Parathyroid adenoma (tissue), 2 donors: ENCODE data around the gene CIB2.
"Not testable (repeated sequence)": the region's sequence is repeated elsewhere in the genome, so short reads cannot be mapped to it uniquely, and the experiment has no call there.

Experiments
- H2AFZ ChIP-seq: fragments of 300-600 bp; sonication (generic); one replicate; pipeline ENCODE4 v1.7.0; 2017; ENCODE audit warnings: antibody characterized with exemption, mild to moderate bottlenecking
- H3K27ac ChIP-seq: fragments of 300-600 bp; sonication (generic); one replicate; pipeline ENCODE4 v1.7.0; 2017
- H3K27me3 ChIP-seq: fragments of 300-600 bp; sonication (generic); one replicate; pipeline ENCODE4 v1.7.0; 2017; ENCODE audit warnings: low read length; ENCODE audit not compliant: control insufficient read depth, insufficient read depth
- H3K36me3 ChIP-seq: fragments of 300-600 bp; sonication (generic); one replicate; pipeline ENCODE4 v1.7.0; 2017; ENCODE audit warnings: low read length; ENCODE audit not compliant: control insufficient read depth, insufficient read depth
- H3K4me1 ChIP-seq: fragments of 300-600 bp; sonication (generic); one replicate; pipeline ENCODE4 v1.7.0; 2017; ENCODE audit warnings: control low read depth
- H3K4me2 ChIP-seq: fragments of 300-600 bp; sonication (generic); one replicate; pipeline ENCODE4 v1.7.0; 2017; ENCODE audit warnings: low read length
- H3K4me3 ChIP-seq: fragments of 300-600 bp; sonication (generic); one replicate; pipeline ENCODE4 v1.7.0; 2017; ENCODE audit warnings: low read depth, low read length
- H3K79me2 ChIP-seq: fragments of 300-600 bp; sonication (generic); one replicate; pipeline ENCODE4 v1.7.0; 2017; ENCODE audit warnings: control low read depth
- H3K9ac ChIP-seq: fragments of 300-600 bp; sonication (generic); one replicate; pipeline ENCODE4 v1.7.0; 2017; ENCODE audit warnings: mild to moderate bottlenecking
- H3K9me3 ChIP-seq: fragments of 300-600 bp; sonication (generic); one replicate; pipeline ENCODE4 v1.7.0; 2017; ENCODE audit warnings: low read length; ENCODE audit not compliant: control insufficient read depth
- TF ChIP-seq, protein P1 (sequence below): fragments of 300-600 bp; sonication (generic); IDR thresholded peaks from one replicate; pipeline ENCODE4 v1.7.0; 2017; ENCODE audit warnings: antibody characterized with exemption, mild to moderate bottlenecking
- donor health status: primary hyperparathyroidism.

CIB2 gene

DNA sequence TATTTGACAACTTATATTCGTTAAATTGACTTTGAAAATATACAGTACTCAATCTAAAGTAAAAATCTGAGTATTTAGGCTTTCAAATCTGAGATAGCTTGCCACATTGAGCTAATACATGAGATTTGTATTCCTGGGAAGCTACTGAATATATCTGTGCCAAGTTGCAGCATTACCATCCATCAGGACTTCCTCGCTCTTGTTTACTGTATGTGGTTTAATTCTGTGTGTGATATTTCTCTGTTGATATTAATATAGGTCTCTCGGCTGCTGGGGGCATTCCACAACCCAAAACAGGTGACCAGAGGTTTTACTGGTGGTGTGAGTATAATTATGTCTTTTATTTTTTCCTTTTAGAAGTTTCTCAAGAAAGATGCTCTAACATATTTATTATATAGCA is 23.7 kb upstream of the CIB2 start:
- Histone ChIP-seq H3K4me3 (no peak overlapping the region), H3K9me3 (no peaks in the 10 kb centered on the region), H3K36me3 (no peaks in the 10 kb centered on the region), H3K79me2 (peaks cover 12% of the 10 kb centered on the region), H2AFZ (no peak overlapping the region), H3K4me1 (no peaks in the 10 kb centered on the region), H3K27ac (no peak overlapping the region), H3K9ac (no peak overlapping the region), H3K4me2 (no peak overlapping the region), H3K27me3 (no peaks in the 10 kb centered on the region)
- TF ChIP-seq, protein P1, sequence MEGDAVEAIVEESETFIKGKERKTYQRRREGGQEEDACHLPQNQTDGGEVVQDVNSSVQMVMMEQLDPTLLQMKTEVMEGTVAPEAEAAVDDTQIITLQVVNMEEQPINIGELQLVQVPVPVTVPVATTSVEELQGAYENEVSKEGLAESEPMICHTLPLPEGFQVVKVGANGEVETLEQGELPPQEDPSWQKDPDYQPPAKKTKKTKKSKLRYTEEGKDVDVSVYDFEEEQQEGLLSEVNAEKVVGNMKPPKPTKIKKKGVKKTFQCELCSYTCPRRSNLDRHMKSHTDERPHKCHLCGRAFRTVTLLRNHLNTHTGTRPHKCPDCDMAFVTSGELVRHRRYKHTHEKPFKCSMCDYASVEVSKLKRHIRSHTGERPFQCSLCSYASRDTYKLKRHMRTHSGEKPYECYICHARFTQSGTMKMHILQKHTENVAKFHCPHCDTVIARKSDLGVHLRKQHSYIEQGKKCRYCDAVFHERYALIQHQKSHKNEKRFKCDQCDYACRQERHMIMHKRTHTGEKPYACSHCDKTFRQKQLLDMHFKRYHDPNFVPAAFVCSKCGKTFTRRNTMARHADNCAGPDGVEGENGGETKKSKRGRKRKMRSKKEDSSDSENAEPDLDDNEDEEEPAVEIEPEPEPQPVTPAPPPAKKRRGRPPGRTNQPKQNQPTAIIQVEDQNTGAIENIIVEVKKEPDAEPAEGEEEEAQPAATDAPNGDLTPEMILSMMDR, result no peak

DNA sequence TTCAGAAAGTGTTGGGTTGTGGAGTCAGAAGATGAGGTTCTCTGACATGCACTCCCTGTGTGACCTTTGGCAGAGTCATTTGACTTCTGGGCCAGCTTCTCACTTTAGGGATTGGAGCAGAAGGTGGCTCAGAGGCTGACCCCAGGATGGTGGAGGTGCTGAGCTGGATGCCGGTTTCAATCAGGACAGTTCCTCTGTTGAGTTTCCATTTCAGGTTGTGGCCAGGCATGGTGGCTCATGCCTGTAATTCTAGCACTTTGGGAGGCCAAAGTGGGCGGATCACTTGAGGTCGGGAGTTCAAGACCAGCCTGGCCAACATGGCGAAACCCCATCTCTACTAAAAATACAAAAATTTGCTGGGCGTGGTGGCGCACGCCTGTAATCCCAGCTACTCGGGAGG is 19.8 kb upstream of the CIB2 start:
- H3K4me1 ChIP-seq, H3K27me3 ChIP-seq, H2AFZ ChIP-seq, H3K36me3 ChIP-seq, H3K9ac ChIP-seq, H3K27ac ChIP-seq, H3K9me3 ChIP-seq: not testable (repeated sequence)
- H3K4me2 ChIP-seq, result peak overlapping the region; percentile 98
- H3K4me3 ChIP-seq, result peak overlapping the region; percentile 66
- H3K79me2 ChIP-seq, result peaks cover 12% of the 10 kb centered on the region

DNA sequence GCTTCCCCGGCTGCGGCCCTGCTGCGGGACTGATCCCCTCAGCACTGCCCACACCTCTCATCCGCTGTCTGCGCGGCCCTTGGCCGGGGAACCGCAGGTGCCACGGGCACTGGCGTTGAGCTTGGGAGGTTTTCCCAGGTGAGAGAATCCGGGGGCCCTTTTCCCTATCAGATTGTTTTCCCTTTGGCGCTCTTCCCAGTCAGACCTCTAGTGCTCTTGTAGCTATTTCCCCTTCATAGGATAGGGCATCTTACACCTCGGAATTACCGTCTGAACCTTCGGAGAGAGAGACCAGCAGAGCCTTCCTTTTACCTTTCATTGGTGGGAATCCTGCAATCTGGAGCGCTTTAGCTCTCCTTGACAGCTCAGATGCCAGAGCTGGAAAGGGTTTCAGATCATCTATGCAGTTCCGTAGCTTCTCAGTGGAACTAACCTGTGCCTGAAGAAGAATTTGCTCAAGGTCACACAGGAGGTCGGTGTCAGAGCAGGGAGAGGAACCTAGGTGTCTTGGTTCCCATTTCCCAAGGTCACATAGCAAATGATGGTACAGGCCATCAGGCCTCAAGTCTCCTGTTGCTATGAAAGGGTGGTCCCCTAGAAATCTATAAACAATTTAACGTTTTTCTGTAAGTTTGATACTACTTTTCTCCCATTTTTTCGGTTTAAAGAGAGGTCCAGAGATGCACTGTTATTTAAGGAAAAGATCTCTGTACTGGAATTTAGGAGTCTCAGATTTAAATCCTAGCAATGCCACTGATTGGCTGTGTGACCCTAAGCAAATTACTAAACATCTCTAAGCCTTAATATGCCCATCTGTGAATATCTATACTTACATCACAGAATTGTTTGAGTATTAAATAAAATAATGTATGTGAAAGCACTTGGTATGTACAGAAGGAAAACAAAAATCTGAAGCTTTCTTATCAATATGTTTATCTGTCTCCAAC is 18.8 kb upstream of the CIB2 start:
- Histone ChIP-seq H3K79me2 (peaks cover 12% of the 10 kb centered on the region), H3K4me2 (peak overlapping the region; percentile 98), H3K4me1 (no peaks in the 10 kb centered on the region), H2AFZ (peak overlapping the region; percentile 71), H3K9ac (no peak overlapping the region), H3K27me3 (no peaks in the 10 kb centered on the region), H3K9me3 (no peaks in the 10 kb centered on the region), H3K4me3 (peak overlapping the region; percentile 66), H3K36me3 (no peaks in the 10 kb centered on the region), H3K27ac (peak overlapping the region; percentile 75)
- TF ChIP-seq, protein P1, result no peak

DNA sequence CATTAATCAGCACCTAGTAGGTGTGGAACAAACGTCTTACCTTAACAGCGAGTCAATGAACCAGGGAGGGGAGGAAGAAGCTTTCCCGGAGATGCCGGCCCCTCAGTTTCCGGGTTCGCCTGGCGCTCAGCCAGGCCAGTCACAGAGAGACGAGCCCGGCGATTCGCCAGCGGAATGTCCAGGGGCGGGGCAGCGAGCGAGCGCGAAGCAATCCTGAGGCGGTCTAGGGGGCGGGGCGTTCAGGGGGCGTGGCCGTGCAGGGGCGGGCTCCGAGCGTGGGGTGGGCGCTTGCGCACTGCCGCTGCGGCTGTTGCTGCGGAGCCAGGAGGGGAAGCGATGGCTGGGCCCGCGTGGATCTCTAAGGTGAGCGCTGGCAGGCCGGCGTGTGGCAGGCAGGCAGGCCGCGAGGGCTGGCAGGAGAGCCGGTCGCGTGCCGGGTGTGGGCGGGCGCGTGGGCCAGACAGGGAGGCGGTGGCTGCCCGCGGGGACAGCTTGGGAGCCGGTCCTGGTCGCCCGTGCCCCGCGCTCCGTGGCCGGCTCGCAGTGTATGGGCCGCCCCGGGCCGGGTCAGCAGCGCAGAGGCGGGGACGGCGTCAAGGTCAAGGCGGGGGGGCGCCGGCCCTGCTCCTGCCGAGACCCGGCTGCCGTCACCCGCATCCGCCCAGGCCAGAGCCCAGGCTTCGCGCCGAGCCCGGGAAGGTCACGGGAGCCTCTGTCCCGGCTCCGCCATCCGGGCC is 18.0 kb upstream of the CIB2 start, which contains the start of gene IDH3A:
Gene IDH3A (plus strand): TSS at position 295 of the 737 bp plus-strand sequence. CDS start 42 bp downstream, at position 337.
- Histone ChIP-seq H3K79me2 (peaks cover 12% of the 10 kb centered on the region), H3K9ac (no peak within 1 kb of the TSS), H3K27me3 (no peaks in the 10 kb centered on the region), H3K27ac (peak within 1 kb of the TSS; percentile 75), H2AFZ (peak within 1 kb of the TSS; percentile 74), H3K36me3 (no peaks in the 10 kb centered on the region), H3K4me3 (peak within 1 kb of the TSS; percentile 66), H3K4me1 (no peaks in the 10 kb centered on the region), H3K9me3 (no peaks in the 10 kb centered on the region), H3K4me2 (peak within 1 kb of the TSS; percentile 98)
- TF ChIP-seq, protein P1, result no peak

DNA sequence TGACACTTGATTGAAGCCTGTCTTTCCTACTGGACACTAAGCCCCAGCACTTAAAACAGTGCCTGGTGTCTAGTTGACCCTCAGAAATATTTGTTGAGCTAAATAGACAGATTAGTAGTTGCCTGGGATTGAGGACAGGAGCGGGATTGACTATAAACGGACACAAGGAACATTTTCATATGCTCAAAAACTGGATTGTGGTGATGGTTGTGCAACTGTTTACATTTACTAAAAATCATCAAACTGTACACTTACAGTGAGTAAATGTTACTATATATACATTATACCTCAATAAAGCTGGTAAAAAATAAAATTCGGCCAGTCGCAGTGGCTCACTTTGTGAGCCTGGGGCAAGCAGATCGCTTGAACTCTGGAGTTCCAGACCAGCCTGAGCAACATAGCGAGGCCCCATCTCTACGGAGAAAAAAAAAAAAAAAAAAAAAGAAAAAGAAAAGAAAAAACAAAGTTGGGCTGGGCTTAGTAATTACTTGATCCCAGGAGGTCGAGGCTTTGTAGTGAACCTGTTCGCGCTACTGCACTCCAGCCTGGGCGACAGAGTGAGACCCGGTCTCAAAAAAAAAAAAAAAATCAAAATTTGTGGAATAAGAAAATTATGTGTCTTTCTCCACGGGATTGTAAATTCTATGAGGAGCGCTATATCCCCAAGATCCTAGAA is 17.3 kb upstream of the CIB2 start:
- Histone ChIP-seq H2AFZ (peak overlapping the region; percentile 74), H3K4me2 (peak overlapping the region; percentile 86), H3K9ac (no peak overlapping the region), H3K4me1 (no peaks in the 10 kb centered on the region), H3K79me2 (peaks cover 10% of the 10 kb centered on the region), H3K36me3 (no peaks in the 10 kb centered on the region), H3K27me3 (no peaks in the 10 kb centered on the region), H3K9me3 (no peaks in the 10 kb centered on the region), H3K4me3 (peak overlapping the region; percentile 66), H3K27ac (peak overlapping the region; percentile 64)
- TF ChIP-seq, protein P1, result no peak
